NOMO-1 (cell line): Measurements from ENCODE around the gene TEK.

ENCODE experiments used
- DNase-seq, 2 experiments: peaks; one replicate each; lab custom pipeline; 2025; ENCODE audit not compliant: unreplicated experiment in 2 of 2; lab: John Stamatoyannopoulos, UW

TEK gene

GRCh38 chr9:27118916-27119315 lies 9.9 kb downstream of the TEK start:
- no peak for DNase-seq

GRCh38 chr9:27124151-27124550 lies 15.1 kb downstream of the TEK start:
- DNase-seq = no peak

DNA sequence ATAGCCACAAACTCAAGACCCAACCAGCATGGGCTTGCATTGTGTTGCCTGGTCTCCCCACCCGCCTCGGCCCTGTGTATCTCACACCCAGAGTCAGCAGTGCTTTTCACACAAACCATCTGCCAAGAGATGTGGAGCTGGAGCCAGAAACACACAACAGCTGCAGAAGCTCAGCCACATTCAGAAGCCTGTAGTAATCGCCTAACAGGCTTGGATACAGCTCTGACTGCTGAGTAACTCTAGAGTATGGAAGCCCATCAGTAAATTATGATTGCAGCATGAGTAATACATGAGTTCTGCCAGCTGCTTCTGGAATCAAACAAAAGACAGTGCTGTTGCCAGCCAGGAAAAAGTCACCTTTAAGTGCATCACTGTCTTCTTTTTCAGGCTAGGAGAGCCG lies 16.0 kb downstream of the TEK start:
- DNase-seq = no peak

DNA sequence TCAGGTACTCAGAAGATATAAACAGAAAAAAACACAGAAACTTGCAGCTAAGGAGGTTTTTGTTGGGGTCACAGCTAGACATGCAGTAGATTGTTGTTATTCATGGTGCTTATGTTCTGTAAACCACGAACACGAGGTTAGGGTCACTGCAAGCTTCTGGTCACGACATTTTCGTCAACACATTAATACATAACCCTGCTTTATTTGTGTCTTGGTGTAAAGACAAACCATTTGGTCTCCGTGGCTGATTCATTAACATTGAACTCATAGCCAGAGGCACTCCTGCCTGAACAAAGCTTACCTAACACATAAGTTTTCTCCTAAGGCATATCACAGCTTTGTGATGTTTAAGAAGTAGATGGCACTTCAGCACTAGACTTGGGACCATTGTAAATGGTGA lies 16.9 kb downstream of the TEK start:
- no peak for DNase-seq

GRCh38 chr9:27126670-27127069 lies 17.6 kb downstream of the TEK start:
- no peak for DNase-seq

- DNase-seq = no peak
These were observed 20.2 kb downstream of the TEK start for GRCh38 chr9:27129221-27129620.

DNA sequence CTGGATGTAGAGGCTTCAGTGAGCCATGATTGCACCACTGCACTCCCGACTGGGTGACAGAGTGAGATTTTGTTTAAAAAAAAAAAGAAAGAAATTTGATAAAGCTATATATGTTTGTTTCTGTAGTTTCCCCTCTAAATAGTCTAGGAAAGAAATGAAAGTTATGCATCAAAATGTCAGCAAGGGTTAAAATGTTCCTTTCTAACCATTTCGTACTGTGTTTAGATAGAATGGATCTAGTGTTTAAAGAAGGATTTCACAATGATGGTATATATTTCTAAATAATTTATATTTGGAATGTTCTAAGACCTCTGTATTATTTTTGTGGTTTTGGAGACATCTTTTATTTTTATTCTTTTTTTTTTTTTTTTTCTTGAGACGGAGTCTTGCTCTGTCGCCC lies 22.7 kb downstream of the TEK start:
- DNase-seq = no peak

DNA sequence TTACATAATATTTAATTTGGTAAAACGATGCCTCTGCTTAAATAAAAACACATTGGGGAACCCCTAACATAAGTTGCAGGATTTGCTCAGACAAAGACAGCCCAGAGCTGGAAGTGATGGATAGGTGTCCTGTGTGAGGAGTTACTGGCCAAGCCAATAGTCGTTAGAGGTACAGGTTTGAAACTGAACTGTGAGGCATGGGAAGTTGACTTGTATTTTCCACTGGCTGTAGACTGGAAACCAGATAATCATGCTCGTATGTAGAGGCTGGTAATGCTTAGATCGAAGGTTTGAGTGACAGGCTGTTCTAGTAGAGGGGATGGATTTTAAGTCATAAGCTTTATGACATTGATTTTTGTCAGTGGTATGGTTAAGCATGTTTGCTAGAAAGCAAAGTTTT lies 24.8 kb downstream of the TEK start:
- DNase-seq = no peak

DNA sequence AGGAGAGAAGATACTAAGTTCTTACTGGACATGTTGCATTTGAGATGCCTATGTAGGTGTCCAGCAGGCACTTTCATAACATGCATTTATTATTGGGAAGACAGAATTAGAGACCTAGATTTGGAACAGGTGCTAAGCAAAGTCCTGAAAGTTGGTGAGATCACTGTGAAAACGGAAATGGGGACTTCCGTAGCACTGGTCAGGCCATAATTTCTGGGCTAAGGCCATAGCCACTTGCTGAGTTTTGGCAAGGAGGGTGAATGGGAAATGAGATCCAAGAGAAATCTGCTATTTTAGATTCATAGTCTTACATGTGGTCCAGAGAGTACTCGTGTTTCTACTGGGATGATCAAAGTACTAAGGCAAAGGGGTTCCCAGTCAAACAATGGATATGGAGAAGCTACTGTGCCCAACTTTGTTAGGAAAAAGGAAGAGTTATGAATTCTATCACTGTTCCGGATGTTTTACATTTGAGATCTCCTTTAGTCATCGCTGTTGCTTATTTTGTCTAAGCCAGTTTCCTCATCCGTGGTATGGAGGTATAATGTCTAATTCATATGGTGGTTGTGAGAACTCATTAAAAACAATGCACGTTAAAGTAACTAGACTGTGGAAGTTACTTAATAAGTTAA lies 33.4 kb downstream of the TEK start:
- DNase-seq = no peak

DNA sequence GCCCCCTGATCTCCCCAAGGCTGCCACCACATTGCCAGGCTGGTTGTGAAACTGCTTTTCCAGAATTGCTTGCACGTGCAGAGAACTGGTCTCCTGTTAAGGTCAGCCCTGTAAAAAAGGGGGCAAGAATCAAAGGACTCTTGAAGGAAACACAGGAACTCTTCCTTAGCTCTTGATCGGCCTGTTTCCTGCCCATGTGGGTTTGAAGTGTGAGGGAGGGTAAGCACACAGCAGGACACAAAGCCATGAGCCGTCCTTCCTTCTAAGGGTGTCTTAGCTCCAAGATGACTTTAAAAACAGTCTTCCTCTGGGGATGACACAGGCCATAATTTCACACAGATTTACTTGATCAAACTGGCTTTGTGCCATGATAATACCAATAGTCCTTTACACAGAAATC lies 36.1 kb downstream of the TEK start:
- no peak for DNase-seq

- DNase-seq = no peak
These were observed 40.6 kb downstream of the TEK start for GRCh38 chr9:27149651-27150050.

DNA sequence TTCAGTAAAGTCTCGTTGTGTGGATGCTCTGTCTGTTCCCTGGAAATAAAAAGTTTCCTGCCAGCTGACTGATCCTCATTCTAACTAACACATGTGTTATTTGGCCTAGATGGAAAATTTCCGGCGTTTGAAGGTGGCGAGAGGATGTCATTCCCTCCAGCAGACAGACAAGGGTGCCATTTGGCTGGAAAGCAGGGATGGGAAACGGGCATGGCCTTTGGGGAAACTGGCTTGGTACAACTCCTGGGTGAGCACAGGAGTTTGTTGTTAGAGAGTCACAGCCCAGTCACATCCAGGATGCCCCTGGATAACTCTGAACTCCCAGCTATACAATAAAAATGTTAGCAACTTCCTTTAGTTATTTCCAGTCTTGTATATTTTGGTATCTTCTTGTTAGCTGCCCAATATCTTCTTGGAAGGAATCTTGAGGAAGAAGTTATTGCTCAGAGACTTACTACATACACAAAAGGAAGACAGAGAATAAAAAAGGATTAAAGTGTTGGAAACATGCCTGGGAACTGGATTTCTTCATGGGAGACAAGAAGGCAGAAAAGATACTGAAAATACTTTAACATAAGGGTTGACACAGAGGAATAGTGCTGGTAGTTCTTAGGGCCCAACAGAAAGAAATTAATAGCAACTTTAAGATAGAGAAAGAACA lies 41.9 kb downstream of the TEK start:
- DNase-seq = no peak

DNA sequence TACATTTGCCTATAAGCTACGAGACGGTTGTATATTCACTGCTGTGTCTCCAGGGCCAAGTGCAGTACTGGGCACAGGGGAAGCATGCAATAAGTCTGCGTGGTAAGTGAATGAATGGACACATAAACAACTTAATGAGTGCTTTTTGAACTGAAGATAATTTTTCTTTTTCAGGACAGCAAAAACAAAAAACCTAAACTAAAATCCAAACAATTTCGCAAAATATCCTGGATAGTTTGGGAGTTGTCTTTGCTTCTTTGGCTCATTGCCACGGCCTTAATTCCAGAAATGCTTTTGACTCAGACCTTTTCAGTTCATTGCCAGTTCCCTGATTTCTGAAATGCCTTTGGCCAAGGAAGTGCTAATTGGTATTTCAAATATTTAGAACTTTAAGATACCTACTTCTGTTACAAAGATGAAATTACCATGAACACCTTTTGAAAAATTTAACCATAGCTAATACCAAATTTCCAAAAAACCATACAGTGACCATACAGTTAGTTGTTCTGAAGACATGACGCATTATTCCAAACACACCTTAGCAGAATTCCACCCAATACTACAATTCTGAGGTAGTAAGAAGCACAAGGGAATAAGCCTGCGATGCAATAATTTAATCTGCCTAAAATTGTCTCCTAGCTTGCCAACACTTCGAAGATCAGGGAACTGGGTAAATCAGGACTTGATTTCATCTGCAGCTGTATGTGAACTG lies 42.8 kb downstream of the TEK start:
- DNase-seq = no peak

DNA sequence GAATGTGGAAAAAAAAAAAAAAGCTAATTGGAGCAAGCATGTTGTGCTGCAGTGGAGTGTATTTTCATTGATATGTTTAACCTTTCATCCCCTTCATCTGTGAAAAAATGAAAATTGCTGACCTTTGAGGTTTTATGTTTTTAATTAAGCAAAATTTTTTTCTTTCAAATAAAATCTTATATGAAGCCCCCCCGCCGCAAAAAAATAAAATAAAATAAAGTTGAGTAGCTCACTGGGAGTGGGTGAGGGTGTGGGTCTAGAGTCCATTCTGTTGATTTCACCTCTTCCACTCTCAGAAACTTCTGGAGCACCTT lies 43.3 kb downstream of the TEK start:
- no peak for DNase-seq

DNA sequence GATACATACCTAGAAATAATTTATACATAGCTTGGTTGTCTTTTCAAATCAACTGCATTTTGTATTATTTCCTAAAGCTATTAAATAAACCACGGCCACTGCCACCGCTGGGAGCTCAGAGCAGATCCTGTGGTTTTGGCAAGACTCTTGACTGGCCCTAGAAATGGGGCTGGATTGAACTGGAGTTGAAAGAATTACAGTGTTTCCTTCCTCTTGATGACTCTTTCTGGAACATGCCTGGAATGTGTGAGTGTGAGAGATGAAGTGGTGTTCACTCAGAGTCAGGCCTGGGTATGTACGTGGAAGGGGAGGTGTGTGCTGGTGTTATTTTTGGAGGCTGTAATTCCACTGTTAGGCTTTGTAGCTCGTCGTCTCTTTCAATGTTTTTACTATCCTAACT lies 45.9 kb downstream of the TEK start:
- DNase-seq = no peak

DNA sequence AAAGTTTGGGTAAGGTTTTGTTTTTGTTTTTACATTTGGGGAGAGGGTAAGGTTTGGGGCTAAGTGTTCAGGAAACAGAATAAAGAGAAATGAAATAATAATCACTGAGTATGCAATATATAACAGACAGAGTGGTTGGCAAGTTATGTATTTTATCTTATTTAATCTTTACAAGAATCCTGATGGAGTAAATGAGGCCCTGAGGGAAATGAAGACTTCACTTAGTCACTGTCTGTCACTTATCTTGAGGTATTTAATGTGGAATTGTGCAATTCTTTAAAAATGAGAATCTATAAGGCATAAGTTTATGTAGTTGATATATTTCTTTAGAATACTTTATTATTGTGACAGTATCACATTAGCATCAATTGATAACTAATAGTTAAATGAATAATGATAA lies 48.1 kb downstream of the TEK start:
- DNase-seq = no peak

DNA sequence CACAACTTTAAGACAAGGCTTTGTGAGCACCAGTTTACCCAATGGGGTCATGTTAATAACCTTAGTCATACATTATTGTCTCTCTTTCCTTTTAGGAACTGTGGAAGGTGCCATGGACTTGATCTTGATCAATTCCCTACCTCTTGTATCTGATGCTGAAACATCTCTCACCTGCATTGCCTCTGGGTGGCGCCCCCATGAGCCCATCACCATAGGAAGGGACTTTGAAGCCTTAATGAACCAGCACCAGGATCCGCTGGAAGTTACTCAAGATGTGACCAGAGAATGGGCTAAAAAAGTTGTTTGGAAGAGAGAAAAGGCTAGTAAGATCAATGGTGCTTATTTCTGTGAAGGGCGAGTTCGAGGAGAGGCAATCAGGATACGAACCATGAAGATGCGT lies 48.7 kb downstream of the TEK start:
- no peak for DNase-seq

GRCh38 chr9:27160636-27161035 lies 51.6 kb downstream of the TEK start:
- no peak for DNase-seq

- DNase-seq = no peak
These were observed 53.0 kb downstream of the TEK start for GRCh38 chr9:27162045-27162444.

DNA sequence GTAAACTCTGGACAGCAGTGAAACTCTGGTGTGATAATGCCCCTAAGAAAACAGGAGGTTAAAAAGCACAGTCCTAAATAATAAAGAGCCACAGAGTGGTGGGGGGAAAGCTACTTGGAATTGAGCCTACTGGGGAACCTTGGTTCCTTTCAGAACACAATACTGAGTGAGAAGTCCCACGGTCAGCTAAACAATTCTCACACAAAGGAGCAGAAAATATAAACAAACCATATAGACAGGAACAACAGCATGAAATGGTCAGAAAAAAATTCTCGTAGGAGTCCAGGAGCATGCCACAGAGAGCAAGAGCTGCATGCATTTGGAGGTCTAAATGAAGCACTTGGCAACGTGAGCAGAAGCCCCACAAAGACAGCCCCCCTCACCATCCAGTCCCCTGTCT lies 56.0 kb downstream of the TEK start:
- DNase-seq = no peak

GRCh38 chr9:27165670-27166069 lies 56.6 kb downstream of the TEK start:
- DNase-seq = no peak

GRCh38 chr9:27168496-27168895 lies 59.5 kb downstream of the TEK start:
- DNase-seq = no peak
